GOT3 (cell line): ENCODE data around the gene RPAP3.

Experiments used
- DNase-seq: peaks from one replicate; lab custom pipeline; 2025; ENCODE audit warnings: mixed read lengths; lab: John Stamatoyannopoulos, UW

RPAP3 gene

GRCh38 chr12:47705566-47706425 is at the start of gene RPAP3:
TSS of gene RPAP3 (minus strand) at chr12:47706030. CDS start at chr12:47702840, 3,190 bp downstream.
- DNase-seq, result peak; percentile 80

GRCh38 chr12:47754881-47755280 is 49.1 kb upstream of the RPAP3 start:
- DNase-seq, result no peak

GRCh38 chr12:47754126-47754525 is 48.3 kb upstream of the RPAP3 start:
- no peak for DNase-seq

GRCh38 chr12:47753021-47754001 is 47.5 kb upstream of the RPAP3 start:
- DNase-seq, result no peak

- no peak for DNase-seq
These were observed 46.7 kb upstream of the RPAP3 start for GRCh38 chr12:47752552-47752951.

- DNase-seq, result no peak
These were observed 46.3 kb upstream of the RPAP3 start for GRCh38 chr12:47752121-47752520.

GRCh38 chr12:47751561-47751960 is 45.7 kb upstream of the RPAP3 start:
- no peak for DNase-seq

- DNase-seq, result no peak
These were observed 45.2 kb upstream of the RPAP3 start for GRCh38 chr12:47750916-47751470.

- no peak for DNase-seq
These were observed 44.5 kb upstream of the RPAP3 start for GRCh38 chr12:47750229-47750798.

- no peak for DNase-seq
These were observed 43.1 kb upstream of the RPAP3 start for GRCh38 chr12:47748899-47749298.

GRCh38 chr12:47748507-47748828 is 42.6 kb upstream of the RPAP3 start:
- DNase-seq, result no peak

- no peak for DNase-seq
These were observed 42.0 kb upstream of the RPAP3 start for GRCh38 chr12:47747596-47748506.

- no peak for DNase-seq
These were observed 41.3 kb upstream of the RPAP3 start for GRCh38 chr12:47747126-47747525.

- no peak for DNase-seq
These were observed 40.7 kb upstream of the RPAP3 start for GRCh38 chr12:47746523-47746922.

- no peak for DNase-seq
These were observed 40.2 kb upstream of the RPAP3 start for GRCh38 chr12:47746073-47746472.

- DNase-seq, result no peak
These were observed 39.7 kb upstream of the RPAP3 start for GRCh38 chr12:47745485-47746041.

- DNase-seq, result no peak
These were observed 39.1 kb upstream of the RPAP3 start for GRCh38 chr12:47744778-47745436.

GRCh38 chr12:47744005-47744651 is 38.3 kb upstream of the RPAP3 start:
- no peak for DNase-seq

GRCh38 chr12:47743311-47743860 is 37.6 kb upstream of the RPAP3 start:
- no peak for DNase-seq
